K562 (cell line): ENCODE results near the gene PPM1E. TPM values are rescaled to one million over a fixed set of nuclear protein-coding genes. Genes with fewer than 3 reads are reported as not detected.
A peak's percentile ranks its signal among the peaks of the same experiment; 100 is the strongest.

ENCODE experiments used
- CBFB ChIP-seq: sonication (generic); formaldehyde crosslinking; IDR thresholded peaks from 2 replicates; pipeline ENCODE4 v1.4.0; 2020; ENCODE audit warnings: mild to moderate bottlenecking, missing genetic modification reagents
- DPF2 ChIP-seq: fragments of 450-650 bp; IDR thresholded peaks from 2 replicates; pipeline ENCODE4 v1.6.1; 2016
- EP300 ChIP-seq: IDR thresholded peaks from 2 replicates; pipeline ENCODE4 v1.6.1; 2012; ENCODE audit warnings: low read length, improper control_type of control experiment
- EWSR1 ChIP-seq: fragments of 450-650 bp; IDR thresholded peaks from 2 replicates; pipeline ENCODE4 v1.6.1; 2018; ENCODE audit warnings: borderline replicate concordance, mild to moderate bottlenecking, low read depth, moderate library complexity; ENCODE audit not compliant: partially characterized antibody
- FOSL1 ChIP-seq: fragments of 200-800 bp; sonication (Bioruptor generic); conservative IDR thresholded peaks from 2 replicates; pipeline ENCODE4 v1.6.1; 2016; ENCODE audit warnings: missing genetic modification characterization, missing compliant biosample characterization
- GTF2E2 ChIP-seq: fragments of 200-800 bp; sonication (Bioruptor generic); IDR thresholded peaks from 2 replicates; pipeline ENCODE4 v1.6.1; 2016; ENCODE audit warnings: missing genetic modification characterization, missing compliant biosample characterization
- HCFC1 ChIP-seq: IDR thresholded peaks from 2 replicates; pipeline ENCODE4 v1.6.1; 2012; ENCODE audit warnings: low read depth, low read length, improper control_type of control experiment
- KDM2B ChIP-seq: fragments of 250-450 bp; sonication (Bioruptor Pico); IDR thresholded peaks from 2 replicates; pipeline ENCODE4 v1.8.0; 2021; ENCODE audit warnings: mild to moderate bottlenecking, moderate library complexity
- LEF1 ChIP-seq: fragments of 450-650 bp; IDR thresholded peaks from 2 replicates; pipeline ENCODE4 v1.6.1; 2016; ENCODE audit warnings: mild to moderate bottlenecking
- MEF2A ChIP-seq: IDR thresholded peaks from 2 replicates; pipeline ENCODE4 v1.6.1; 2011; ENCODE audit warnings: low read depth, mild to moderate bottlenecking, low read length, moderate library complexity; ENCODE audit not compliant: control insufficient read depth
- MEF2D ChIP-seq: conservative IDR thresholded peaks from 2 replicates; pipeline ENCODE4 v1.6.1; 2016; ENCODE audit warnings: low read depth, missing genetic modification characterization, missing compliant biosample characterization
- MYC ChIP-seq, 2 experiments: fragments of 250-450 bp in 1 of 2; sonication (Bioruptor Pico) in 1 of 2; IDR thresholded peaks; 2 replicates each; pipeline versions ENCODE4 v1.5.1 to v1.6.1; 2012 to 2021; ENCODE audit warnings: low read depth in 2 of 2, borderline replicate concordance in 1 of 2, improper control_type of control experiment in 1 of 2, low read length in 1 of 2, mild to moderate bottlenecking in 1 of 2, moderate library complexity in 1 of 2
- SOX6 ChIP-seq: fragments of 450-650 bp; IDR thresholded peaks from 2 replicates; pipeline ENCODE4 v1.6.1; 2014; ENCODE audit warnings: mild to moderate bottlenecking
- TCF3 ChIP-seq: sonication (generic); formaldehyde crosslinking; IDR thresholded peaks from 2 replicates; pipeline ENCODE4 v1.4.0; 2020; ENCODE audit warnings: mild to moderate bottlenecking, missing genetic modification reagents
- TCF7 ChIP-seq: sonication (generic); IDR thresholded peaks from 2 replicates; pipeline ENCODE4 v1.6.1; 2016; ENCODE audit warnings: antibody characterized with exemption, borderline replicate concordance
- TRIM24 ChIP-seq, 2 experiments: fragments of 450-650 bp; IDR thresholded peaks; 2 replicates each; pipeline ENCODE4 v1.6.1; 2016
- U2AF2 ChIP-seq: fragments of 200-400 bp; formaldehyde crosslinking; optimal IDR thresholded peaks from 2 replicates; pipeline ENCODE3; 2017; ENCODE audit warnings: low read depth, mild to moderate bottlenecking, low read length
- ZBTB11 ChIP-seq, 3 experiments: fragments of 200-800 bp in 1 of 3; fragments of 250-450 bp in 1 of 3; fragments of 450-650 bp in 1 of 3; sonication (Bioruptor Pico) in 1 of 3; sonication (Bioruptor generic) in 1 of 3; formaldehyde crosslinking in 1 of 3; IDR thresholded peaks; 2 replicates each; pipeline versions ENCODE4 v1.6.1 to v1.8.0; 2016 to 2022; ENCODE audit warnings: mild to moderate bottlenecking in 2 of 3, missing genetic modification characterization in 2 of 3, missing compliant biosample characterization in 1 of 3, moderate library complexity in 1 of 3
- ZNF551 ChIP-seq: fragments of 250-450 bp; sonication (Bioruptor Pico); IDR thresholded peaks from 2 replicates; pipeline ENCODE4 v1.5.0; 2021; ENCODE audit warnings: mild to moderate bottlenecking, moderate library complexity
- ZNF561 ChIP-seq: fragments of 450-650 bp; formaldehyde crosslinking; conservative IDR thresholded peaks from 2 replicates; pipeline ENCODE4 v1.4.0; 2020; ENCODE audit warnings: mild to moderate bottlenecking, moderate library complexity
- polyA plus RNA-seq, 8 experiments: library from polyadenylated mRNA; depleted of rRNA in 4 of 8; stranded (reverse) in 5 of 8; unstranded in 3 of 8; fragments of >200 nt; fragmentation: Nextera tagmentation in 2 of 8; fragmentation: Illumina TruSeq in 1 of 8; extraction: Ambion mirVana in 2 of 8; extraction: Trizol in 1 of 8; gene quantifications; 2 replicates each; pipeline versions ENCODE4 v1.2.1 to v1.2.3, GENCODE V29; 2011 to 2014; ENCODE audit warnings: inconsistent platforms in 1 of 8, missing spikeins in 1 of 8
- total RNA-seq, 7 experiments: library from RNA; depleted of rRNA in 6 of 7; stranded (reverse); fragments of >200 nt in 6 of 7; fragmentation: Illumina TruSeq in 2 of 7; extraction: Trizol in 2 of 7; gene quantifications; 2 replicates each; pipeline versions ENCODE4 v1.2.1 to v1.2.3, GENCODE V29; 2011 to 2021; ENCODE audit warnings: low replicate concordance in 1 of 7
- TF ChIP-seq, protein P1 (sequence below): fragments of 450-650 bp; IDR thresholded peaks from 2 replicates; pipeline ENCODE4 v1.6.1; 2016
- TF ChIP-seq, protein P2 (sequence below), 3 experiments: fragments of 200-800 bp in 1 of 3; sonication (Bioruptor generic) in 1 of 3; sonication (generic) in 1 of 3; formaldehyde crosslinking in 1 of 3; IDR thresholded peaks; 2 replicates each; pipeline versions ENCODE4 v1.6.1 to v1.8.0; 2016 to 2022; ENCODE audit warnings: mild to moderate bottlenecking in 2 of 3, missing compliant biosample characterization in 2 of 3, missing genetic modification characterization in 2 of 3, missing genetic modification reagents in 1 of 3

PPM1E gene
- total and polyA plus RNA-seq, 9 of the 15 experiments (the other 6 are each of a cell fraction or from before 2014, with no cell fraction given): 1.0 to 5.7 (median 4.7) TPM

GRCh38 chr17:58706351-58707140 is 49.1 kb upstream of the PPM1E start (continued):
- peak in 1 of 3 experiments; percentile 41; a peak in 2 of 6 replicates for TF ChIP-seq ZBTB11 (CRISPR knock-in tag; IDR thresholded peaks at IDR 0.05)
- TF ChIP-seq MYC (IDR thresholded peaks at IDR 0.05; ENCODE audit: low read depth, low read length): no peak
- no peak for TF ChIP-seq MYC (CRISPR knock-in tag; IDR thresholded peaks at IDR 0.05; ENCODE audit: borderline replicate concordance, low read depth)
- peak; percentile 97 for TF ChIP-seq MEF2D
- TF ChIP-seq MEF2A: peak; percentile 79
- no peak for TF ChIP-seq EWSR1
- TF ChIP-seq TCF7: no peak
- peak; percentile 32; the same call in 1 of the 2 replicates for TF ChIP-seq EP300
- TF ChIP-seq ZNF551: no peak
- no peak for TF ChIP-seq CBFB
- TF ChIP-seq TCF3 (CRISPR knock-in tag): peak; percentile 36; the same call in 1 of the 2 replicates
- TF ChIP-seq ZNF561 (CRISPR knock-in tag): no peak
- no peak for TF ChIP-seq HCFC1
- TF ChIP-seq, protein P1, sequence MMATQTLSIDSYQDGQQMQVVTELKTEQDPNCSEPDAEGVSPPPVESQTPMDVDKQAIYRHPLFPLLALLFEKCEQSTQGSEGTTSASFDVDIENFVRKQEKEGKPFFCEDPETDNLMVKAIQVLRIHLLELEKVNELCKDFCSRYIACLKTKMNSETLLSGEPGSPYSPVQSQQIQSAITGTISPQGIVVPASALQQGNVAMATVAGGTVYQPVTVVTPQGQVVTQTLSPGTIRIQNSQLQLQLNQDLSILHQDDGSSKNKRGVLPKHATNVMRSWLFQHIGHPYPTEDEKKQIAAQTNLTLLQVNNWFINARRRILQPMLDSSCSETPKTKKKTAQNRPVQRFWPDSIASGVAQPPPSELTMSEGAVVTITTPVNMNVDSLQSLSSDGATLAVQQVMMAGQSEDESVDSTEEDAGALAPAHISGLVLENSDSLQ: peak; percentile 38; the same call in 1 of the 2 replicates
- TF ChIP-seq FOSL1: no peak
- TF ChIP-seq DPF2: peak; percentile 37; the same call in 1 of the 2 replicates
- TF ChIP-seq, protein P2, sequence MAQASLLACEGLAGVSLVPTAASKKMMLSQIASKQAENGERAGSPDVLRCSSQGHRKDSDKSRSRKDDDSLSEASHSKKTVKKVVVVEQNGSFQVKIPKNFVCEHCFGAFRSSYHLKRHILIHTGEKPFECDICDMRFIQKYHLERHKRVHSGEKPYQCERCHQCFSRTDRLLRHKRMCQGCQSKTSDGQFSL (CRISPR knock-in tag; IDR thresholded peaks at IDR 0.05): no peak
- TF ChIP-seq, protein P2 (tag; IDR thresholded peaks at IDR 0.05): no peak
- TF ChIP-seq LEF1: peak; percentile 24; the same call in 1 of the 2 replicates
- TF ChIP-seq U2AF2: no peak
- peak; percentile 87 for TF ChIP-seq SOX6
- TF ChIP-seq TRIM24 (IDR thresholded peaks at IDR 0.05): no peak
- TF ChIP-seq GTF2E2 (tag): no peak
- TF ChIP-seq KDM2B: no peak
